Adrenal gland (tissue), 5 donors: ENCODE data around the gene STX5.

Source experiments
- CTCF ChIP-seq, 6 experiments: fragments of 450-650 bp in 4 of 6; fragments of 200-600 bp in 2 of 6; sonication (generic) in 1 of 6; IDR thresholded peaks; 1 replicate in 5 of 6; 2 replicates in 1 of 6; pipeline versions ENCODE4 v1.5.1 to v1.8.0; 2016 to 2021; ENCODE audit warnings: antibody characterized with exemption in 6 of 6, mild to moderate bottlenecking in 2 of 6, moderate library complexity in 1 of 6
- POLR2A ChIP-seq, 2 donors: fragments of 450-650 bp; IDR thresholded peaks; one replicate each; pipeline ENCODE4 v1.6.1; 2017; ENCODE audit warnings: antibody characterized with exemption in 2 of 2, mild to moderate bottlenecking in 2 of 2, moderate library complexity in 1 of 2
- donor health status: DM: no; HTN: no; CAD: no.

GRCh38 chr11:62794201-62794775 lies 37.6 kb downstream of the STX5 start:
- TF ChIP-seq CTCF (IDR thresholded peaks at IDR 0.05) (no peak), POLR2A (IDR thresholded peaks at IDR 0.05) (no peak)
